GM19193 (cell line): ENCODE data around the gene DLD.

Experiments
- POLR2A ChIP-seq: IDR thresholded peaks from 4 replicates; pipeline ENCODE4 v1.6.1; 2011; ENCODE audit not compliant: insufficient read depth, insufficient read length; ENCODE audit errors: extremely low read depth

The DLD gene

GRCh38 chr7:107951172-107951787 lies 60.3 kb downstream of the DLD start:
- no peak for TF ChIP-seq POLR2A

- TF ChIP-seq POLR2A, result no peak
These were observed 60.9 kb downstream of the DLD start for GRCh38 chr7:107951896-107952295.

GRCh38 chr7:107953265-107953923 lies 62.4 kb downstream of the DLD start:
- no peak for TF ChIP-seq POLR2A

- TF ChIP-seq POLR2A, result no peak
These were observed 62.9 kb downstream of the DLD start for GRCh38 chr7:107953924-107954303.

- no peak for TF ChIP-seq POLR2A
These were observed 64.4 kb downstream of the DLD start for GRCh38 chr7:107955394-107955793.

GRCh38 chr7:107957436-107957835 lies 66.5 kb downstream of the DLD start:
- no peak for TF ChIP-seq POLR2A

GRCh38 chr7:107958764-107959526 lies 68.0 kb downstream of the DLD start:
- no peak for TF ChIP-seq POLR2A

- TF ChIP-seq POLR2A, result no peak
These were observed 68.5 kb downstream of the DLD start for GRCh38 chr7:107959527-107959898.

GRCh38 chr7:107960272-107960671 lies 69.3 kb downstream of the DLD start:
- TF ChIP-seq POLR2A, result no peak

GRCh38 chr7:107961405-107961804 lies 70.4 kb downstream of the DLD start:
- no peak for TF ChIP-seq POLR2A

- TF ChIP-seq POLR2A, result no peak
These were observed 71.8 kb downstream of the DLD start for GRCh38 chr7:107962817-107963216.

GRCh38 chr7:107964510-107964909 lies 73.5 kb downstream of the DLD start:
- TF ChIP-seq POLR2A, result no peak

GRCh38 chr7:107966711-107967110 lies 75.7 kb downstream of the DLD start:
- no peak for TF ChIP-seq POLR2A

GRCh38 chr7:107967420-107967819 lies 76.4 kb downstream of the DLD start:
- no peak for TF ChIP-seq POLR2A

GRCh38 chr7:107968449-107968848 lies 77.5 kb downstream of the DLD start:
- no peak for TF ChIP-seq POLR2A

GRCh38 chr7:107969856-107970255 lies 78.9 kb downstream of the DLD start:
- TF ChIP-seq POLR2A, result no peak
